Measurements from ENCODE around the gene PRKCQ. TPM values are rescaled to one million over a fixed set of nuclear protein-coding genes. Genes with fewer than 3 reads are reported as not detected.

The PRKCQ gene
- total and polyA plus RNA-seq, 2 of the 4 experiments (the other 2 are of a cell fraction), result under 0.01 to 0.03 TPM

DNA sequence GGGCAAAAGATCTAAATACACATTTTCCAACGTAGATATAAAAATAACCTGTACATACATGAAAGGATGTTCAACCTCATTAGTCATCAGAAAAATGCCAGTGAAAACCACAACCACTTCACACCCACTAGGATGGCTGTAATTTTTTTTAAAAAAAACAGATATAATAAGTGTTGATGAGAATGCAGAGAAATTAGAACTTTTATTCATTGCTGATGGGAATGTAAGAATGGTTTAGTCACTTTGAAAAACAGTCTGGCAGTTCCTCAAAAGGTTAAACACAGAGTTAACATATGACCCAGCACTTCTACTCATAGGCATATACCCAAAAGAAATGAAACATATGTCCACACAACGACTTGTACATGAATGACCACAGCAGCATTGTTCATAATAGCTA lies 32.3 kb upstream of the PRKCQ start:
- Histone ChIP-seq H3K27ac (ENCODE audit: insufficient read depth, low read length) (no peak overlapping the region), H3K9me3 (ENCODE audit: control insufficient read depth, insufficient read depth, low read length) (no peaks in the 10 kb centered on the region), H3K23ac (ENCODE audit: low read depth, low read length) (no peak overlapping the region), H2AK9ac (replicated peaks; ENCODE audit: low read depth, low read length, poor library complexity) (no peak overlapping the region), H3K4me1 (ENCODE audit: control insufficient read depth, insufficient read depth, low read length) (no peaks in the 10 kb centered on the region), H4K5ac (ENCODE audit: low read depth, low read length) (no peak overlapping the region), H4K91ac (ENCODE audit: insufficient read depth, low read depth, low read length) (no peak overlapping the region), H2AFZ (replicated peaks; ENCODE audit: low read length, poor library complexity) (no peak overlapping the region), H3K4me2 (ENCODE audit: low read depth, low read length) (no peak overlapping the region), H3K9ac (ENCODE audit: low read depth, low read length) (no peak overlapping the region), H3K18ac (ENCODE audit: low read depth, low read length) (no peak overlapping the region), H3K79me1 (ENCODE audit: low read depth in 1 of 2, low read length in 2 of 2) (no peaks in the 10 kb centered on the region), H3K9me1 (ENCODE audit: insufficient read depth, low read length) (no peaks in the 10 kb centered on the region), H2BK120ac (ENCODE audit: low read depth, low read length) (no peak overlapping the region), H3K14ac (replicated peaks; ENCODE audit: low read depth, low read length) (no peak overlapping the region), H3K4ac (ENCODE audit: low read depth, low read length) (no peak overlapping the region), H2AK5ac (ENCODE audit: low read depth, low read length) (no peak overlapping the region), H3K4me3 (ENCODE audit: insufficient read depth, low read depth, low read length) (no peak overlapping the region), H3K27me3 (ENCODE audit: control insufficient read depth, insufficient read depth, low read length) (no peaks in the 10 kb centered on the region), H2BK20ac (ENCODE audit: low read depth, low read length) (no peak overlapping the region), H2BK5ac (ENCODE audit: low read depth, low read length, poor library complexity, severe bottlenecking) (no peak overlapping the region), H4K20me1 (ENCODE audit: insufficient read depth, low read length) (no peaks in the 10 kb centered on the region), H4K8ac (ENCODE audit: low read depth in 2 of 2, low read length in 2 of 2) (no peak overlapping the region), H3K56ac (ENCODE audit: extremely low read depth, insufficient read depth, low read length) (no peak overlapping the region), H3K36me3 (ENCODE audit: control insufficient read depth, insufficient read depth, low read length) (no peaks in the 10 kb centered on the region), H2BK15ac (ENCODE audit: low read depth, low read length) (no peak overlapping the region)
- no peak for DNase-seq
- dilution Hi-C loops (cut with HindIII; ENCODE audit: low sequenced_read_pairs, unreplicated experiment) (no loop called here), intact Hi-C loops (cut with micrococcal nuclease) (no loop called here), in situ Hi-C loops (cut with MboI; ENCODE audit: low sequenced_read_pairs) (no loop called here)
- ChIA-PET CTCF (no interaction called here), POLR2A (ENCODE audit: unreplicated experiment) (no interaction called here)
- no CpG with 5 or more reads among the region's 2 CpGs for WGBS, 2 experiments (ENCODE audit: extremely low coverage in 2 of 2, insufficient read length in 1 of 2)
- BruUV-seq (replicated peaks), result no TSS peak
- ATAC-seq (ENCODE audit: low read depth), result no peak
- TF ChIP-seq BHLHE40 (IDR thresholded peaks at IDR 0.05; ENCODE audit: low read depth, low read length), result no peak
- no peak for TF ChIP-seq FOS (IDR thresholded peaks at IDR 0.05; ENCODE audit: low read depth, low read length)
- TF ChIP-seq CHD1 (IDR thresholded peaks at IDR 0.05; ENCODE audit: low read depth, low read length), result no peak
- TF ChIP-seq, protein P1, sequence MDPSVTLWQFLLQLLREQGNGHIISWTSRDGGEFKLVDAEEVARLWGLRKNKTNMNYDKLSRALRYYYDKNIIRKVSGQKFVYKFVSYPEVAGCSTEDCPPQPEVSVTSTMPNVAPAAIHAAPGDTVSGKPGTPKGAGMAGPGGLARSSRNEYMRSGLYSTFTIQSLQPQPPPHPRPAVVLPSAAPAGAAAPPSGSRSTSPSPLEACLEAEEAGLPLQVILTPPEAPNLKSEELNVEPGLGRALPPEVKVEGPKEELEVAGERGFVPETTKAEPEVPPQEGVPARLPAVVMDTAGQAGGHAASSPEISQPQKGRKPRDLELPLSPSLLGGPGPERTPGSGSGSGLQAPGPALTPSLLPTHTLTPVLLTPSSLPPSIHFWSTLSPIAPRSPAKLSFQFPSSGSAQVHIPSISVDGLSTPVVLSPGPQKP (IDR thresholded peaks at IDR 0.05; ENCODE audit: borderline replicate concordance, low read depth, low read length), result no peak
- no peak for TF ChIP-seq RFX5 (IDR thresholded peaks at IDR 0.05; ENCODE audit: low read depth, low read length)
- no peak for TF ChIP-seq MAZ (IDR thresholded peaks at IDR 0.05; ENCODE audit: borderline replicate concordance, low read depth, low read length)
- no peak for TF ChIP-seq MXI1 (IDR thresholded peaks at IDR 0.05; ENCODE audit: borderline replicate concordance, low read depth, low read length)
- no peak for TF ChIP-seq CEBPB (IDR thresholded peaks at IDR 0.05; ENCODE audit: low read depth, low read length)
- TF ChIP-seq, protein P2, sequence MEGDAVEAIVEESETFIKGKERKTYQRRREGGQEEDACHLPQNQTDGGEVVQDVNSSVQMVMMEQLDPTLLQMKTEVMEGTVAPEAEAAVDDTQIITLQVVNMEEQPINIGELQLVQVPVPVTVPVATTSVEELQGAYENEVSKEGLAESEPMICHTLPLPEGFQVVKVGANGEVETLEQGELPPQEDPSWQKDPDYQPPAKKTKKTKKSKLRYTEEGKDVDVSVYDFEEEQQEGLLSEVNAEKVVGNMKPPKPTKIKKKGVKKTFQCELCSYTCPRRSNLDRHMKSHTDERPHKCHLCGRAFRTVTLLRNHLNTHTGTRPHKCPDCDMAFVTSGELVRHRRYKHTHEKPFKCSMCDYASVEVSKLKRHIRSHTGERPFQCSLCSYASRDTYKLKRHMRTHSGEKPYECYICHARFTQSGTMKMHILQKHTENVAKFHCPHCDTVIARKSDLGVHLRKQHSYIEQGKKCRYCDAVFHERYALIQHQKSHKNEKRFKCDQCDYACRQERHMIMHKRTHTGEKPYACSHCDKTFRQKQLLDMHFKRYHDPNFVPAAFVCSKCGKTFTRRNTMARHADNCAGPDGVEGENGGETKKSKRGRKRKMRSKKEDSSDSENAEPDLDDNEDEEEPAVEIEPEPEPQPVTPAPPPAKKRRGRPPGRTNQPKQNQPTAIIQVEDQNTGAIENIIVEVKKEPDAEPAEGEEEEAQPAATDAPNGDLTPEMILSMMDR (conservative IDR thresholded peaks at IDR 0.05; ENCODE audit: low read depth, low read length), result no peak
- TF ChIP-seq, protein P3, sequence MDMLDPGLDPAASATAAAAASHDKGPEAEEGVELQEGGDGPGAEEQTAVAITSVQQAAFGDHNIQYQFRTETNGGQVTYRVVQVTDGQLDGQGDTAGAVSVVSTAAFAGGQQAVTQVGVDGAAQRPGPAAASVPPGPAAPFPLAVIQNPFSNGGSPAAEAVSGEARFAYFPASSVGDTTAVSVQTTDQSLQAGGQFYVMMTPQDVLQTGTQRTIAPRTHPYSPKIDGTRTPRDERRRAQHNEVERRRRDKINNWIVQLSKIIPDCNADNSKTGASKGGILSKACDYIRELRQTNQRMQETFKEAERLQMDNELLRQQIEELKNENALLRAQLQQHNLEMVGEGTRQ (IDR thresholded peaks at IDR 0.05; ENCODE audit: low read depth, low read length), result no peak
- TF ChIP-seq POLR2A (IDR thresholded peaks at IDR 0.05; ENCODE audit: low read depth, low read length), result no peak
- TF ChIP-seq MAFK (IDR thresholded peaks at IDR 0.05; ENCODE audit: low read depth, low read length), result no peak
- TF ChIP-seq NFE2L2 (IDR thresholded peaks at IDR 0.05; ENCODE audit: low read depth, low read length), result no peak
- TF ChIP-seq RAD21 (IDR thresholded peaks at IDR 0.05; ENCODE audit: low read length), result no peak
- TF ChIP-seq SMC3 (IDR thresholded peaks at IDR 0.05; ENCODE audit: low read depth, low read length), result no peak
- no peak for TF ChIP-seq RCOR1 (IDR thresholded peaks at IDR 0.05; ENCODE audit: insufficient replicate concordance, low read length)
